ENCODE data around the gene WDPCP. TPM values are rescaled to one million over a fixed set of nuclear protein-coding genes. Genes with fewer than 3 reads are reported as not detected.

Gene WDPCP
- total and polyA plus RNA-seq, 2 of the 8 experiments (the other 6 are each of a cell fraction or from before 2014, with no cell fraction given), result 9.3 to 25.8 TPM

DNA sequence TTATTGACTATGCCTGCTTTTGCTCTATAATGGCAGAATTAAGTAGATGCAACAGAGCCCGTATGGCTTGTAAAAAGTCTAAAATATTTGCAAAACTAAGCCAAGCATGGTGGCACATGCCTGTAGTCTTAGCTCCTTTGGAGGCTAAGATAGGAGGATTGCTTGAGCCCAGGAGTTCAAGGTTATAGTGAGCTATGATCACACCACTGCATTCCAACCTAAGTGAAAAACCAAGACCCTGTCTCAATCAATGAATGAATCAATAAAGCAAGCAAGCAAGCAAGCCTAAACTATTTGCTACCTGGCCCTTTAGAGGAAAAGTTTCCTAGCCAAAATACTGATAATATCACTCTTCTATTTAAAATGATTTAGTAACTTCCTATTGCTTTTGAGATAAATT lies 277.7 kb downstream of the WDPCP start (continued):
- TF ChIP-seq, protein P1, sequence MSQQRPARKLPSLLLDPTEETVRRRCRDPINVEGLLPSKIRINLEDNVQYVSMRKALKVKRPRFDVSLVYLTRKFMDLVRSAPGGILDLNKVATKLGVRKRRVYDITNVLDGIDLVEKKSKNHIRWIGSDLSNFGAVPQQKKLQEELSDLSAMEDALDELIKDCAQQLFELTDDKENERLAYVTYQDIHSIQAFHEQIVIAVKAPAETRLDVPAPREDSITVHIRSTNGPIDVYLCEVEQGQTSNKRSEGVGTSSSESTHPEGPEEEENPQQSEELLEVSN (IDR thresholded peaks at IDR 0.05), result no peak
